Right lung (tissue), 10 donors: ENCODE measurements around the gene CDKN1C. TPM values are rescaled to one million over a fixed set of nuclear protein-coding genes. Genes with fewer than 3 reads are reported as not detected.

Source experiments
- DNase-seq, 2 donors: peaks; one replicate each; pipeline ENCODE4 v3.0.0-alpha.2; 2013
- long read RNA-seq, 8 donors: transcript quantifications; one replicate each; lab custom pipeline, GENCODE V29; 2026
- polyA plus RNA-seq, 5 donors: library from polyadenylated mRNA; unstranded; fragments of 120-200 nt; gene quantifications; one replicate each; pipeline versions ENCODE4 v1.2.1 to v1.2.3, GENCODE V29; 2013; ENCODE audit warnings: inconsistent platforms in 1 of 5, low replicate concordance in 1 of 5; ENCODE audit not compliant: insufficient read length in 5 of 5, insufficient read depth in 1 of 5

Gene CDKN1C
- polyA plus RNA-seq: 100 to 1,000 TPM in 1 of 5 donors, 10 to 100 TPM in 4; 51.0 to 105 (median 68.6) TPM
- long read RNA-seq, donor 1, transcript CDKN1C-205 (2 exons, 944 nt): minor isoform, 19 of 197 reads
- long read RNA-seq, donor 1, transcript CDKN1C-204 (4 exons, 1,771 nt): major isoform, 39 of 197 reads
- long read RNA-seq, donor 1, transcript CDKN1C-201 (4 exons, 1,193 nt): minor isoform, 5 of 197 reads
- long read RNA-seq, donor 1, transcript CDKN1C-203 (3 exons, 1,930 nt): minor isoform, 16 of 197 reads
- long read RNA-seq, donor 1, partial matches to known transcripts: 116 of 197 reads
- long read RNA-seq, donor 1, other reads (novel, unspliced or antisense): 0 of 197 reads
- long read RNA-seq, donor 2, transcript CDKN1C-204 (4 exons, 1,771 nt): major isoform, 25 of 88 reads
- long read RNA-seq, donor 2, transcript CDKN1C-205 (2 exons, 944 nt): minor isoform, 12 of 88 reads
- long read RNA-seq, donor 2, transcript CDKN1C-203 (3 exons, 1,930 nt): minor isoform, 11 of 88 reads
- long read RNA-seq, donor 2, partial matches to known transcripts: 37 of 88 reads
- long read RNA-seq, donor 2, other reads (novel, unspliced or antisense): 0 of 88 reads
- long read RNA-seq, donor 3, transcript CDKN1C-203 (3 exons, 1,930 nt): minor isoform, 19 of 72 reads
- long read RNA-seq, donor 3, transcript CDKN1C-205 (2 exons, 944 nt): minor isoform, 14 of 72 reads
- long read RNA-seq, donor 3, transcript CDKN1C-204 (4 exons, 1,771 nt): major isoform, 28 of 72 reads
- long read RNA-seq, donor 3, partial matches to known transcripts: 5 of 72 reads
- long read RNA-seq, donor 3, other reads (novel, unspliced or antisense): 0 of 72 reads
- long read RNA-seq, donor 4, transcript CDKN1C-205 (2 exons, 944 nt): minor isoform, 7 of 118 reads
- long read RNA-seq, donor 4, transcript CDKN1C-203 (3 exons, 1,930 nt): minor isoform, 11 of 118 reads
- long read RNA-seq, donor 4, transcript CDKN1C-204 (4 exons, 1,771 nt): major isoform, 22 of 118 reads
- long read RNA-seq, donor 4, partial matches to known transcripts: 76 of 118 reads
- long read RNA-seq, donor 4, other reads (novel, unspliced or antisense): 0 of 118 reads
- long read RNA-seq, donor 5, transcript CDKN1C-205 (2 exons, 944 nt): minor isoform, 19 of 81 reads
- long read RNA-seq, donor 5, transcript CDKN1C-201 (4 exons, 1,193 nt): minor isoform, 11 of 81 reads
- long read RNA-seq, donor 5, transcript CDKN1C-203 (3 exons, 1,930 nt): minor isoform, 18 of 81 reads
- long read RNA-seq, donor 5, transcript CDKN1C-204 (4 exons, 1,771 nt): major isoform, 30 of 81 reads
- long read RNA-seq, donor 5, partial matches to known transcripts: 0 of 81 reads
- long read RNA-seq, donor 5, other reads (novel, unspliced or antisense): 0 of 81 reads
- long read RNA-seq, donor 6, transcript CDKN1C-201 (4 exons, 1,193 nt): minor isoform, 6 of 68 reads
- long read RNA-seq, donor 6, transcript CDKN1C-203 (3 exons, 1,930 nt): minor isoform, 19 of 68 reads
- long read RNA-seq, donor 6, transcript CDKN1C-205 (2 exons, 944 nt): minor isoform, 12 of 68 reads
- long read RNA-seq, donor 6, transcript CDKN1C-204 (4 exons, 1,771 nt): major isoform, 27 of 68 reads
- long read RNA-seq, donor 6, partial matches to known transcripts: 0 of 68 reads
- long read RNA-seq, donor 6, other reads (novel, unspliced or antisense): 0 of 68 reads
- long read RNA-seq, donor 7, transcript CDKN1C-201 (4 exons, 1,193 nt): minor isoform, 6 of 48 reads
- long read RNA-seq, donor 7, transcript CDKN1C-203 (3 exons, 1,930 nt): minor isoform, 9 of 48 reads
- long read RNA-seq, donor 7, transcript CDKN1C-205 (2 exons, 944 nt): minor isoform, 6 of 48 reads
- long read RNA-seq, donor 7, transcript CDKN1C-204 (4 exons, 1,771 nt): major isoform, 26 of 48 reads
- long read RNA-seq, donor 7, partial matches to known transcripts: 0 of 48 reads
- long read RNA-seq, donor 7, other reads (novel, unspliced or antisense): 0 of 48 reads
- long read RNA-seq, donor 8, transcript CDKN1C-205 (2 exons, 944 nt): minor isoform, 5 of 59 reads
- long read RNA-seq, donor 8, transcript CDKN1C-204 (4 exons, 1,771 nt): major isoform, 13 of 59 reads
- long read RNA-seq, donor 8, transcript CDKN1C-203 (3 exons, 1,930 nt): minor isoform, 7 of 59 reads
- long read RNA-seq, donor 8, transcript CDKN1C-201 (4 exons, 1,193 nt): minor isoform, 5 of 59 reads
- long read RNA-seq, donor 8, partial matches to known transcripts: 28 of 59 reads
- long read RNA-seq, donor 8, other reads (novel, unspliced or antisense): 0 of 59 reads

DNA sequence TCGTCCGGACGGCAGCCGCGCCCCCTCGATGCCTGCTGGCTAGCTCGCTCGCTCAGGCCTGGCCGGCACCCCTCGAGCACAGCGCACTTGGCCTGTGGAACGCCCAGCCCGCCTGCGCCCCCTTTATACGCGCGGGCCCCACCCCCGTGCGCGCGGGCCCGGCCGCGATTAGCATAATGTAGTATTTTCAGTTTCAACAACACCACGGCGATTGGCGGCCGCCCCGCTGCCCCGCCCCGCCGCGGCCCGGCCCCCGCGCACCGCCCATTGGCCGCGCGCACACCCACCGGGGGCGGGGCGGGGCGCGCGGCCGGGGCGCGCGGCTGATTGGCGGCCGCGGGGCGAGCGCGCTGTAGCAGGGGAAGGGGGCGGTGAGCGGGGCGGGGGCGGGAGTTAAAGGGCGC, at the start of gene CDKN1C:
CDKN1C (minus strand) TSS at position 98 of the 404 bp plus-strand sequence. CDS start 319 bp downstream, outside the sequence.
- DNase-seq: peak; percentile 93 to 95

DNA sequence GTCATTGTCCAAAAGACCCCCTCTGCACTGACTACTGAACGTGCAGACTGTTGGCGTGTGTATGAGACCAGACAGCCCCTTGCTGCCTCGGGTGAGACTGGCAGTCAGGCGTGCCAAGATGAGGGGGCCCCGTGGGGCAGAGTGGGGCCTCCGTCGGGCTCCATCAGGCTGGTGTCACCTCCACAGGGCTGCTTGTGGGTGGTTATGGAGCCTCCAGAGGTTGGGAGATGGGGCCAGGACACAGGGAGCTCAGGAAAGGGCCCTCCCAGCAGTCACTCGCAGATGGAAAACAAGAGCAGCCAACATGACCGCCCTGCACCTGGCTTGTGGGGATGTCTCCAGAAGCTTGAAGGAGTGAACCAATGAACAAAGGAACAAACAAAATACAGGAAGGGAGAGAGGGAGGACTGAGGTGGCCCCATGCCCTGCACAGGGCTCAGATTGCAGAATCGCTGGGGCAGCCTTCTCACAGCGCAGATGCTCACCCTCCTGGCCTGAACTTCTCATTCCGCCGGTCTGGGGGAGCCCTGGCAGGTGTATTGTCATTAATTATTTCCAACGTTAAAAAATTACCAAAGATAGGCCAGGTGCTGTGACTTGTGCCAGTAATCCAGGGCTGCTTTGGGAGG, 49.1 kb upstream of the CDKN1C start:
- DNase-seq: no peak

DNA sequence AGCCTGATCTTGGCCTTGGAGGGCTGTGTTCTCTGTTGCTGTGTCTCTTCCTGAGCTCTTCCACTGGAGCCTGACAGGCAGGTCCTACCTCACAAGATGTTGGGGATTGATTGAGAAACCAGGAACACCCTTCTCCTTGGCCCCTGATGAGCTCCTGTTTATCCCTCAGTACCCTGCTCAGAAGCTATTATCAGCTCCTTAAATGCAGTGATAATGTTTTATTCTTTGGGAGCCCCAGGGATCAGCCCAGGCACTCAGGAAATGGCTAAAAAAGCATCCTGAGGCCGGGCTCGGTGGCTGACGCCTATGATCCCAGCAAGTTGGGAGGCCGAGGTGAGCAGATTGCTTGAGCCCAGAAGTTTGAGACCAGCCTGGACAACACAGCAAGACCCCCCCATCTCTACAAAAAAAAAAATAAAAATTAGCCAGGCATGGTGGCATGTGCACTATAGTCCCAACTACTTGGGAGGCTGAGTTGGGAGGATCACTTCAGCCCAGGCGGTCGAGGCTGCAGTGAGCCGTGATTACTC, 48.5 kb upstream of the CDKN1C start:
- no peak for DNase-seq

- DNase-seq: no peak
These were observed 47.9 kb upstream of the CDKN1C start for GRCh38 chr11:2933375-2934020.

DNA sequence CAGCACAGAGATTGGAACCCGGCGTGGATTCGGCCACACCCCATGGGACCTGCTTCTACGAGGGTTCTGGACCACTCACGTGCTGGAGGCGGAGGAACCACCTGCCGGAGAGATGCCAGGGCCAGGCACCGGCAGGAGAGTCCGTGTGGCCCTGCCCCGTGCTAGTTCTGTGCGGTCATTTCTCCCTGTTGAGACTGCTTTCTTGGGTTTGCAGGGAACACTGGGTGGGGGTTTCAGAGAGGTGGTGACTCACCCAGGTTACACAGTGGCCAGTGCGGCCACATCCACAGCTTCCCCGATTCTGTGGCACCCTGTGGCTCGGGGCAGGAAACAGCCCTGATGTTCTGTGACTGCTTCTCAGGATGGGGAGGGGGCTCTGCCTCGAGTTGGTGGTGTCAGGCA, 47.3 kb upstream of the CDKN1C start:
- DNase-seq: no peak

DNA sequence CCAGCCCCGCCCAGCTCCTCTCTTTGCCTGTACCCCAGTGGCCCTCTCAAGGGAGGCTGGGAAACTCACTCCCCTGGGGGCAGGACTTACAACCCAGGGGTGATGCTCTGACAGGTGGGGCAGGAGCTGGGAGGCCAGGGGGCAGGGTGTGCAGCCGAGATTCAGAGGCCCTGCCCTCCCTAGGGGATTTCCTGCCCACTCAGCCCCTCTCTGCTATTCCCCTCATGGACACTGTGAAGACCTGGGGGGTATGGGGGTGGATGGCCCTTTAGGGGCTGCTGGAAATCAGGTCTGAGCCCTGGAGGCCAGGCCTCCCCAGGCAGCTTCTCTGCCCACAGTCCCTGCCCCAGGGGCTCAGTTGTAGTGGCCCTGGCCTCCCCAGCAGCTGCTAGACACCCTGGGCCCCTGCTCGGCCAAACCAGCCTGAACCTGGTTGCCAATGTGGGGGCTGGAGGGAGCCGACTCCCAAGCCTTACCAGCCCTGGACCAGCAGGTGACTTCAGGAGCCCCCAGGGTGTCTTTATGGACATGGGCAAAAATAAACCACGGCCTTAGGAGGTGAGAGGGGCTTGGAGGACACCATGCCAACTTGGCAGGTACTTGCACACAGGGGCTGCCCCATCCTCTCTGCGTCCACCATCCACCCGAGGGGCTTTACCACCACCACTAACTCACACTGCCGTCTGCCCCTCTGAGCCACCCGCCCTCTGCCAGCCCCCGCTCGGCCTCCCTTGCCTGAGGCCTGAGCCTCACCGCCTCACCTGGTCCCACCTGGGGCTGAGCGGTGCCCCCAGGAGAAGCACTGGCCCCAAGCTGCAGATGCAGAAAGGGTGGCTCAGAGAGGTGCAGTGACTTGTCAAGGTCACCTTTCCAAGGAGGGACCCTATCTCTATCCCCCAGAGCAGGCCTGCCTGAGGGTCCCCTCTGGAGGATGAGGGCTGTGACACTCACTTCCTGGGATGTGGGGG, 46.5 kb upstream of the CDKN1C start:
- DNase-seq: no peak

DNA sequence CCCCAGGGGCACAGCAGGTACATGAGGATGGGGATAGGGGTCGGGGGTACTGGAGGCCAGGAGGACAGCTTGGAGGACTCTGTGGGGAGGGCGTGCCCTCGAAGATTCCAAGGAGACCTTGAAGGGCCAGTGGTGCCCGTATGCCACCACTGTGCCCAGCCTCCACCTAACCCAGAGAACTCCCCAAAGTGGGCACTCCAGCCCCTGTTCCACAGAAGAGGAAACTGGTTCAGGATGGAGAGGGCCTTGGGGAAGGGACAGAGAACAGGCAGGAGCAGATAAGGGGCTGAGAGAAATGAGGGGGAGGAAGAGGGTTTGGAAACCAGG, 45.8 kb upstream of the CDKN1C start:
- no peak for DNase-seq

DNA sequence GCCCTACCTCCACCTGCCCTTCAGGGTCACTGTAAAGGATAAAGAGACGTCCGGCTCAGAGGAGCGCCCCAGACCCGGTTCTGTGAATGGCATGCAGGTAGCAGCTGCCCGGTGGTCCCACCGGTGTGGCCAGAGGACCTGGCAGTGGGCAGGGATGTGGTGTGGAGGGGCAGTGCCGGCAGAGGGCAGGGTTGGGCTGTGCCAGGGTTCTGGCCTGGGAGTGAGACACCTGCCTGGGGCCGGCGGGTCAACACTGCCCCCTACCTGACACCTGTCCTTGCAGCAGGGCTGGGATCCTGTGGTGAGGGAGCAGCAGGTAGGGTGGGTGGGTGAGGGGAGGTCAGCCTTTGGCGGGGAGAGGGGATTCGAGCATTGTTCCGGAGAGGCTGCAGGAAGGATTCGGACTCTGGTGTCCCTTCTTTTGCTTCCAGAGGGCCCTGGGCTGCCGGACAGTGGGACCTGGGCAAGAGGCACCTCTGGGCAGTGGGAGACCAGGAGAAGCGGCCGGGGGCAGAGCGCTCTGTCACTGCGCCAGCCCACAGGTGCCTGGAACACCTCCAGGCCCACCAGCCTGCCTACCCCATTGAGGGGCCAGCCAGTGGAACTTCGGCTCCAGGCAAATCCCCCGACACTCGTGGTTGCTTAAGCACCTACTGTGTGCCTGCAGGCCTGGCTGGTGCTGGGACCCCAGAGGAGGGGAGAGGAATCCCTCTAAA, 45.3 kb upstream of the CDKN1C start:
- DNase-seq: no peak

DNA sequence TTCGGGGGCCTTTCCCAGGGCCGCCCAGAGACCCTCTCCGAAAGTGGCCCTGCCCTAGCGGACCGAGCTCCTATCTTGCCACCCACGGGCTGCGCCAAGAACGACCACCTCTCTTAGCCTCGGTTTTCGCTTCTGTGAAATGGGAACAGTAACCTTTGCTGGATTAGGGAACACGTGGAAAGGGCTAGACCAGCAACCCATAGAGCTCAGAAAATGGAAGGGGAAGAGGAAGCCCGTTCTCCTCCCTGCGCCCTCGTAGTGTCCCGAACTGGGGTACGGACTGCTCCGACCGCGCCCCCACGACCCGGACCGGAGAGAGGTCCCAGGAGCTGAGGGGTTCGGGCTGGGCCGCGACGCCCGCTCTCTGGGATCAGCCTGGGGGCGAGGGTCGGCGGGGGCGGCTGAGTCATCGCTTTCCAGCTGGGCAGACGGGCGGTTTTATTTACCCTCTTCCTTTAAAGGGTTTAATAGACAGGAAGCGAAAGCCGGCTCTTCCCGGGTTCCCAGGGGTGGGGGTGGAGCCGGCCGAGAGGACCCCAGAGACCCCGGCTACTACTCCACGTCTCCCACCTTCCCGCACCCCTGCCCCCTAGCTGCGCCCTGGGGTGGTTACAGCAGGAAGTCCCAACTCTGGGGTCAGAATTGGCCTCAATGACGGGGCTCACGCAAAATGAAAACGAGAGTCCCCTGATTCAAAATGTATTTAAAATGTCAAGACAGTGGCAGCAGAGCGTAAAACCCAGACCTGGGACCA, 44.6 kb upstream of the CDKN1C start:
- no peak for DNase-seq

DNA sequence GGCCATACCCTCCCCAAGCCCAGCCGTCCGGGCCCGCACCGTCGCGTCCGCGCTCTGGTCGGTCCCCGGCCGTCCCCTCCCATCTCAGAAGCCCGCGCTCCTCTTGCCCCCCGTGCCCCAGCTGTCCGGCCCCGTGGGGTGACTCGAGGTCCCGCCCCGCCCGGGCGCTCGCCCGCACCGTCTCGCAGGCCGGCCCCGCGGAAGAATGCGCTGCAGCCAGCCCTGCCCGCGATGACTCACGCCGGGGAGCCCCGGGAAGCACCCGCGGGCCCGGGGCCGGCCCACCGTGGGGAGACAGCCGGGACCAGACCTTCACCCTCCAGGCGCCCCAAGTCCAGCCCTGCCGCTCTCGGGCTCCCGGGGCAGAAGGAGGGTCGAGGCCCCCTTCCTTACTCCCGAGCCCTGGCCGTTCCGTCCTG, 44.0 kb upstream of the CDKN1C start:
- no peak for DNase-seq

- peak in 1 of 2 donors; percentile 47 for DNase-seq
These were observed 43.3 kb upstream of the CDKN1C start, which contains the start of gene PHLDA2 for GRCh38 chr11:2928605-2929530. Gene PHLDA2 (minus strand): TSS chr11:2929420. CDS start chr11:2929364, 56 bp downstream.

- no peak for DNase-seq
These were observed 42.5 kb upstream of the CDKN1C start for GRCh38 chr11:2927851-2928604.

DNA sequence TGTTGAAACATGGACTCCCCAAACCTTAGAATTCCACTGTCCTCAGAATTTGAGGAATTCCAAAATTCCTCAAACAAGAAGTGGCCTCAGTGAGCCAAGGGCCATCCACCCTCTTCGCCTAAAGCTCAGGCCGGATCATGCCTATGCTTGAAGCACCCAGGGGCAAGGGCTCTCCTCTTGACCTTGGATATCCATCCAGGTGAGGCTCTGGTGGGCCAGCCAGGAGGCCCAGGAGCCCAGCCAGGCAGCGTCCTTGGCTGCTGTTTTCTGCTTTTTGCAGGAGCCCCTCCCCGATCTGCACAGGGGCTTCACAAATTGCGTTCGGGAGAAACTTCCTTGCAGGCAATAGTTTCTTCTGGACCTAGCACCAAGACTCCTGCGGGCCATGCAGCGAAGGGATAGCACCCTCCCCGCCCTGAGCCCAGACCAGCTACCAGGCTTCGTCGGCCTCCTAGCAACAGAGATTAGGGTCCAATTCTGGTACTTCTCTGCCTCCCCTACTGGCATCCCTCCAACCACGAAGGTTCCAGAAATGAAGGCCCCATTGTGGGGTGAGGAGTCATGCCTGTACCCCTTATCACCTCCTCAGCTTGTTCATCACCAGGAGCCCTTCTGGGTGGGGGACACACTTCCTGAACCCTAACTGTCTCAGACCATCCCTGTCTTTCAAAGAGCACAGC, 41.7 kb upstream of the CDKN1C start:
- DNase-seq: no peak
